HepG2 (cell line): ENCODE data around the gene MYO10. TPM values are rescaled to one million over a fixed set of nuclear protein-coding genes. Genes with fewer than 3 reads are reported as not detected.

Experiments used
- ATAC-seq: fragments of 200-7000 bp; cut with Tn5 transposase; 3 replicates; pipeline ENCODE4 v1.9.1; 2020; ENCODE audit warnings: mild to moderate bottlenecking, moderate library complexity
- BruUV-seq: library from RNA; stranded (reverse); fragments of 400-500 nt; replicated peaks from 2 replicates; lab custom pipeline; 2021; lab: Mats Ljungman, UMichigan
- CTCF ChIA-PET: fragments of 300-600 bp; formaldehyde crosslinking; extraction: SDS; loops from one replicate; lab custom pipeline; 2021; ENCODE audit warnings: low total read pairs, inconsistent platforms, low intra/inter-chr PET ratio; lab: Yijun Ruan, JAX
- POLR2A ChIA-PET: fragments of 350-600 bp; sonication (Branson Sonifier 250); formaldehyde crosslinking; loops from one replicate; lab custom pipeline; 2020; ENCODE audit warnings: antibody characterized with exemption, inconsistent platforms; lab: Yijun Ruan, JAX
- DNase-seq: peaks from one replicate; pipeline ENCODE4 v3.0.0-alpha.2; 2015; ENCODE audit warnings: low spot score
- FAIRE-seq: peaks from 3 replicates; lab custom pipeline; 2011; peaks lifted over from hg19 to GRCh38; lab: Jason Lieb, UNC
- H2AFZ ChIP-seq: one replicate; pipeline ENCODE4 v1.6.1; 2011; ENCODE audit warnings: low read length, inconsistent platforms
- H3K27ac ChIP-seq: fragments of 300-600 bp; 3 replicates; pipeline ENCODE4 v1.8.0; 2011; ENCODE audit warnings: mixed run types, mild to moderate bottlenecking, mixed read lengths, low read length, inconsistent platforms; ENCODE audit not compliant: insufficient read depth; ENCODE audit errors: extremely low read length
- H3K27me3 ChIP-seq, 2 experiments: fragments of 200-600 bp in 1 of 2; 2 replicates in 1 of 2; 3 replicates in 1 of 2; pipeline versions ENCODE4 v1.6.0 to v1.8.0; 2011; ENCODE audit warnings: low read length in 2 of 2, mild to moderate bottlenecking in 2 of 2, moderate library complexity in 2 of 2, inconsistent platforms in 1 of 2; ENCODE audit not compliant: insufficient read depth in 2 of 2, control insufficient read depth in 1 of 2
- H3K36me3 ChIP-seq, 2 experiments: fragments of 200-600 bp in 1 of 2; replicated peaks in 1 of 2; 2 replicates in 1 of 2; 3 replicates in 1 of 2; pipeline versions ENCODE4 v1.5.1 to v1.8.0; 2011; ENCODE audit warnings: low read length in 2 of 2, inconsistent platforms in 1 of 2; ENCODE audit not compliant: insufficient read depth in 2 of 2, control insufficient read depth in 1 of 2
- H3K4me1 ChIP-seq: 2 replicates; pipeline ENCODE4 v1.5.1; 2012; ENCODE audit warnings: low read length, inconsistent platforms; ENCODE audit not compliant: insufficient read depth
- H3K4me2 ChIP-seq: 2 replicates; pipeline ENCODE4 v1.6.0; 2011; ENCODE audit warnings: low read depth, low read length, inconsistent platforms
- H3K4me3 ChIP-seq, 3 experiments: fragments of 200-600 bp in 1 of 3; sonication (generic), shearing (Covaris generic) in 1 of 3; replicated peaks in 1 of 3; 2 replicates each; pipeline ENCODE4 v1.5.1; 2011 to 2016; ENCODE audit warnings: low read length in 3 of 3, inconsistent platforms in 2 of 3, low read depth in 2 of 3, mild to moderate bottlenecking in 2 of 3, control low read depth in 1 of 3, mixed read lengths in 1 of 3; ENCODE audit not compliant: insufficient read depth in 1 of 3
- H3K79me2 ChIP-seq: one replicate; pipeline ENCODE4 v1.6.1; 2011; ENCODE audit warnings: low read length, inconsistent platforms; ENCODE audit not compliant: insufficient read depth
- H3K9ac ChIP-seq: 2 replicates; pipeline ENCODE4 v1.6.0; 2011; ENCODE audit warnings: mild to moderate bottlenecking, low read depth, low read length, inconsistent platforms; ENCODE audit not compliant: insufficient read depth
- H3K9me3 ChIP-seq: 2 replicates; pipeline ENCODE4 v1.5.1; 2012; ENCODE audit warnings: mild to moderate bottlenecking, low read length
- H4K20me1 ChIP-seq: 2 replicates; pipeline ENCODE4 v1.6.0; 2011; ENCODE audit warnings: inconsistent platforms, mild to moderate bottlenecking, low read length, moderate library complexity; ENCODE audit not compliant: insufficient read depth
- SPEN ChIP-seq: sonication (generic); formaldehyde crosslinking; IDR thresholded peaks from 2 replicates; pipeline ENCODE4 v1.5.1; 2020; ENCODE audit warnings: low read depth, mild to moderate bottlenecking, missing genetic modification reagents
- TBP ChIP-seq: sonication (generic); formaldehyde crosslinking; IDR thresholded peaks from 2 replicates; pipeline ENCODE4 v1.5.0; 2020; ENCODE audit warnings: missing genetic modification reagents
- ZFYVE20 ChIP-seq: sonication (generic); formaldehyde crosslinking; IDR thresholded peaks from 2 replicates; pipeline ENCODE4 v1.8.0; 2023; ENCODE audit warnings: low read depth, mild to moderate bottlenecking, moderate library complexity, missing genetic modification reagents, borderline replicate concordance
- ZNF350 ChIP-seq: sonication (generic); formaldehyde crosslinking; IDR thresholded peaks from 2 replicates; pipeline ENCODE4 v1.4.0; 2020; ENCODE audit warnings: mild to moderate bottlenecking, low read depth, missing genetic modification reagents, borderline replicate concordance
- ZNF609 ChIP-seq: sonication (generic); formaldehyde crosslinking; IDR thresholded peaks from 2 replicates; pipeline ENCODE4 v1.4.0; 2020; ENCODE audit warnings: mild to moderate bottlenecking, missing genetic modification reagents, borderline replicate concordance
- WGBS: methylation state at CpG from one replicate; pipeline ENCODE4 v1.1.6; 2017; ENCODE audit warnings: low lambda C conversion rate; 5-methylcytosine and 5-hydroxymethylcytosine counted together
- in situ Hi-C: cut with HindIII; loops from 2 replicates; pipeline ENCODE4 v1.10.0; 2017; ENCODE audit warnings: low pct_unique_long_range_greater_than_20kb; ENCODE audit not compliant: extremely low pct_ligation_motif_present
- intact Hi-C: fragments of 100-400 bp; cut with micrococcal nuclease; formaldehyde crosslinking; loops from one replicate; pipeline ENCODE4 v1.10.0; 2022; ENCODE audit not compliant: unreplicated experiment
- polyA plus RNA-seq, 8 experiments: library from polyadenylated mRNA; depleted of rRNA in 3 of 8; stranded (reverse) in 7 of 8; unstranded in 1 of 8; fragments of >200 nt; fragmentation: Illumina TruSeq in 4 of 8; extraction: Trizol in 4 of 8; gene quantifications; 2 replicates each; pipeline versions ENCODE4 v1.2.1 to v1.2.3, GENCODE V29; 2011 to 2016; ENCODE audit warnings: low read depth in 4 of 8, missing spikeins in 1 of 8, mixed read lengths in 1 of 8; ENCODE audit not compliant: insufficient read depth in 1 of 8
- total RNA-seq, 5 experiments: library from RNA; depleted of rRNA; stranded (reverse); fragments of >200 nt; fragmentation: Illumina TruSeq; extraction: Trizol; gene quantifications; 2 replicates each; pipeline ENCODE4 v1.2.3, GENCODE V29; 2016; ENCODE audit warnings: low read depth in 1 of 5
- TF ChIP-seq, protein P1 (sequence below): sonication (generic); formaldehyde crosslinking; IDR thresholded peaks from 2 replicates; pipeline ENCODE4 v1.4.0; 2020; ENCODE audit warnings: missing genetic modification reagents
- TF ChIP-seq, protein P2 (sequence below): sonication (generic); formaldehyde crosslinking; IDR thresholded peaks from 2 replicates; pipeline ENCODE4 v1.4.0; 2020; ENCODE audit warnings: low read depth, mild to moderate bottlenecking, missing genetic modification reagents
- TF ChIP-seq, protein P3 (sequence below): sonication (generic); formaldehyde crosslinking; IDR thresholded peaks from 2 replicates; pipeline ENCODE4 v1.9.0; 2021; ENCODE audit warnings: missing genetic modification reagents, borderline replicate concordance

The MYO10 gene
- total and polyA plus RNA-seq, 2 of the 13 experiments (the other 11 are each of a cell fraction or from before 2014, with no cell fraction given): 4.5 to 14.0 TPM

GRCh38 chr5:16953729-16954128, 17.6 kb upstream of the MYO10 start:
- Histone ChIP-seq H3K79me2 (no peaks in the 10 kb centered on the region), H3K4me1 (peaks cover 10% of the 10 kb centered on the region; the same call in 1 of the 2 replicates), H2AFZ (no peak overlapping the region), H3K9ac (no peak overlapping the region), H3K27me3 (no peaks in the 10 kb centered on the region), H3K4me3 (no peak overlapping the region), H3K27ac (no peak overlapping the region), H3K4me2 (no peak overlapping the region), H3K36me3 (no peaks in the 10 kb centered on the region), H3K9me3 (no peaks in the 10 kb centered on the region), H4K20me1 (no peaks in the 10 kb centered on the region)
- TF ChIP-seq, protein P1, sequence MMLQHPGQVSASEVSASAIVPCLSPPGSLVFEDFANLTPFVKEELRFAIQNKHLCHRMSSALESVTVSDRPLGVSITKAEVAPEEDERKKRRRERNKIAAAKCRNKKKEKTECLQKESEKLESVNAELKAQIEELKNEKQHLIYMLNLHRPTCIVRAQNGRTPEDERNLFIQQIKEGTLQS (CRISPR knock-in tag): no peak
- TF ChIP-seq ZNF350 (CRISPR knock-in tag): no peak
- TF ChIP-seq, protein P2, sequence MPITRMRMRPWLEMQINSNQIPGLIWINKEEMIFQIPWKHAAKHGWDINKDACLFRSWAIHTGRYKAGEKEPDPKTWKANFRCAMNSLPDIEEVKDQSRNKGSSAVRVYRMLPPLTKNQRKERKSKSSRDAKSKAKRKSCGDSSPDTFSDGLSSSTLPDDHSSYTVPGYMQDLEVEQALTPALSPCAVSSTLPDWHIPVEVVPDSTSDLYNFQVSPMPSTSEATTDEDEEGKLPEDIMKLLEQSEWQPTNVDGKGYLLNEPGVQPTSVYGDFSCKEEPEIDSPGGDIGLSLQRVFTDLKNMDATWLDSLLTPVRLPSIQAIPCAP (CRISPR knock-in tag): no peak
- TF ChIP-seq SPEN: no peak
- TF ChIP-seq TBP: no peak
- TF ChIP-seq, protein P3, sequence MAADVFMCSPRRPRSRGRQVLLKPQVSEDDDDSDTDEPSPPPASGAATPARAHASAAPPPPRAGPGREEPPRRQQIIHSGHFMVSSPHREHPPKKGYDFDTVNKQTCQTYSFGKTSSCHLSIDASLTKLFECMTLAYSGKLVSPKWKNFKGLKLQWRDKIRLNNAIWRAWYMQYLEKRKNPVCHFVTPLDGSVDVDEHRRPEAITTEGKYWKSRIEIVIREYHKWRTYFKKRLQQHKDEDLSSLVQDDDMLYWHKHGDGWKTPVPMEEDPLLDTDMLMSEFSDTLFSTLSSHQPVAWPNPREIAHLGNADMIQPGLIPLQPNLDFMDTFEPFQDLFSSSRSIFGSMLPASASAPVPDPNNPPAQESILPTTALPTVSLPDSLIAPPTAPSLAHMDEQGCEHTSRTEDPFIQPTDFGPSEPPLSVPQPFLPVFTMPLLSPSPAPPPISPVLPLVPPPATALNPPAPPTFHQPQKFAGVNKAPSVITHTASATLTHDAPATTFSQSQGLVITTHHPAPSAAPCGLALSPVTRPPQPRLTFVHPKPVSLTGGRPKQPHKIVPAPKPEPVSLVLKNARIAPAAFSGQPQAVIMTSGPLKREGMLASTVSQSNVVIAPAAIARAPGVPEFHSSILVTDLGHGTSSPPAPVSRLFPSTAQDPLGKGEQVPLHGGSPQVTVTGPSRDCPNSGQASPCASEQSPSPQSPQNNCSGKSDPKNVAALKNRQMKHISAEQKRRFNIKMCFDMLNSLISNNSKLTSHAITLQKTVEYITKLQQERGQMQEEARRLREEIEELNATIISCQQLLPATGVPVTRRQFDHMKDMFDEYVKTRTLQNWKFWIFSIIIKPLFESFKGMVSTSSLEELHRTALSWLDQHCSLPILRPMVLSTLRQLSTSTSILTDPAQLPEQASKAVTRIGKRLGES (CRISPR knock-in tag): no peak
- no peak for TF ChIP-seq ZNF609 (CRISPR knock-in tag)
- TF ChIP-seq ZFYVE20 (CRISPR knock-in tag): no peak
- ATAC-seq (no peak), DNase-seq (no peak), FAIRE-seq (no peak)
- intact Hi-C loops (no loop called here), in situ Hi-C loops (no loop called here)
- ChIA-PET POLR2A (no interaction called here), CTCF (no interaction called here)
- BruUV-seq: no TSS peak
- 72% methylated on average over 9 of the region's 9 CpGs for WGBS
